GM10248 (cell line): ENCODE data around the gene VASH1.

Experiments
- CTCF ChIA-PET: fragments of 300-600 bp; sonication (Branson Sonifier 250); formaldehyde crosslinking; extraction: SDS; loops from one replicate; lab custom pipeline; 2021; ENCODE audit warnings: antibody characterized with exemption; lab: Yijun Ruan, JAX
- POLR2A ChIA-PET: fragments of 350-650 bp; sonication (Branson Sonifier 250); formaldehyde crosslinking; extraction: SDS; loops from one replicate; lab custom pipeline; 2020; ENCODE audit warnings: antibody characterized with exemption; lab: Yijun Ruan, JAX
- DNase-seq: peaks from one replicate; pipeline ENCODE4 v3.0.0; 2012; ENCODE audit errors: extremely low spot score
- TF ChIP-seq, protein P1 (sequence below): IDR thresholded peaks from 2 replicates; pipeline ENCODE4 v1.5.1; 2012; ENCODE audit warnings: mild to moderate bottlenecking, low read depth; ENCODE audit errors: extremely low read depth, missing control alignments, control extremely low read depth

The VASH1 gene

DNA sequence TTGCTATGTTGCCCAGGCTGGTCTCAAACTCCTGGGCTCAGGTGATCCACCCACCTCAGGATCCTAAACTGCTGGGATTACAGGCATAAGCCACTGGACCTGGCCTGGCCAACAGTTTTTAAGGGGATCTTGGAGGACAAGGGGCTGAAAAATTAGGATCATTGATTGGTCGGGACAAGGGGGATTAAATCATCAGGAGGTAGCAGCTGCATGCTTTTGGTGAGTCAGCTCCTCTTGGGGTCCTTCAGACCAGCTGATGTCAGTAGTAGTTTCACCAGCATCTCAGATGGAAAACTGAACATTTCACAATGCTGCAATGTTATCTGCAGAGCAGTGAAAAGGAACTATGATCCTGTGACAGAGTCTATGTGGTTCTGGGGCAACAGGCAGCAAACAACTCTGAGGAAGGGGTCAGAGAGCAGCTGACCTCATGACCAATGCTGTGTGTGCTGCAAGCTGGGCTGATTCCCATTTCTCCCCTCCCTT is 71.3 kb downstream of the VASH1 start:
- ChIA-PET POLR2A (no interaction called here), CTCF (no interaction called here)
- TF ChIP-seq, protein P1, sequence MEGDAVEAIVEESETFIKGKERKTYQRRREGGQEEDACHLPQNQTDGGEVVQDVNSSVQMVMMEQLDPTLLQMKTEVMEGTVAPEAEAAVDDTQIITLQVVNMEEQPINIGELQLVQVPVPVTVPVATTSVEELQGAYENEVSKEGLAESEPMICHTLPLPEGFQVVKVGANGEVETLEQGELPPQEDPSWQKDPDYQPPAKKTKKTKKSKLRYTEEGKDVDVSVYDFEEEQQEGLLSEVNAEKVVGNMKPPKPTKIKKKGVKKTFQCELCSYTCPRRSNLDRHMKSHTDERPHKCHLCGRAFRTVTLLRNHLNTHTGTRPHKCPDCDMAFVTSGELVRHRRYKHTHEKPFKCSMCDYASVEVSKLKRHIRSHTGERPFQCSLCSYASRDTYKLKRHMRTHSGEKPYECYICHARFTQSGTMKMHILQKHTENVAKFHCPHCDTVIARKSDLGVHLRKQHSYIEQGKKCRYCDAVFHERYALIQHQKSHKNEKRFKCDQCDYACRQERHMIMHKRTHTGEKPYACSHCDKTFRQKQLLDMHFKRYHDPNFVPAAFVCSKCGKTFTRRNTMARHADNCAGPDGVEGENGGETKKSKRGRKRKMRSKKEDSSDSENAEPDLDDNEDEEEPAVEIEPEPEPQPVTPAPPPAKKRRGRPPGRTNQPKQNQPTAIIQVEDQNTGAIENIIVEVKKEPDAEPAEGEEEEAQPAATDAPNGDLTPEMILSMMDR = no peak
- DNase-seq = no peak
